ENCODE results near the gene MOSPD2. TPM values are rescaled to one million over a fixed set of nuclear protein-coding genes. Genes with fewer than 3 reads are reported as not detected.
A peak's percentile ranks its signal among the peaks of the same experiment; 100 is the strongest.

The MOSPD2 gene
- total RNA-seq: 10 to 100 TPM; 11.6 to 14.4 TPM

DNA sequence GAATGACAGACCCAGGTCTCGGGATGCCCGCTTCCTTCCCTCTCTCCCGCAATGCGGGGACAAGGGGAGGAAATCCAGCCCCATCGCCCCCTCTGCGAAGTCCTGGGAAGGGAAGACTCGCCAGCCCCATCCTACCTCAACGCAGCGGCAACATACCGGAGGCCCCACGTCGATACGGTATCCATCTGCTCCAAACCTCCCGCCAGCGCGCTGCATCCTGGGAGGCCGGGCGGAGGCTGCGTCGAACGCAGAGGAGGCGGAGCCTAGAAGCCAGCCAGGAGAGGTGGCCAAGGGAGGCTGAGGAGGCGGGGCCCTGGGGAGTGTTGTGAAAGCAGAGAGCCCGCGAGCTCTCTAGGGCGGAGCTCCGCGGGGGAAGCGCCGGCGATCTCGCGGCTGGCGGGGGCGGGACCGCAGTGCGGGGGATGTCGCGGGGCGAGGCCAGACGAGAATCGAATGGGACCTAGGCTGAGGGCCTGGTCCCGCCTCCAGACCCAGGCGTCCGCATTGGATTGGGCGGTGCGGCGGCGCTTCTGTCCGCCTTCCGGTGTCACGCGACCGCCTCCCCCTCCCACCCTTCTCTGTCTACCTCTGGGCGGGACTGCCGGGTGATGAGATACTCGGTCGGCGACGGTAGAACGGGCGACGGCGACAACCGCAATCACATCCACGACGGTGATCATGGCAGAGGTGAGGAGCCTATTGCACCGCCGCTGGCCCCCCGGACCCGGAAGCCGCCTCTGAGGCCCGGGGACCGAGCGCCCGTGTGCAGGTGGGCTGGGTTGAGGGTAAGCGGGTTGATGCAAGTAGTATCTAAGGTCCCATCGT, at the start of gene MOSPD2, which contains the start of gene FANCB:
Gene MOSPD2 (plus strand): TSS at position 571 of the 825 bp plus-strand sequence. CDS start 108 bp downstream, at position 679.
Gene FANCB (minus strand): TSS at position 219 of the 825 bp plus-strand sequence. CDS start 7,559 bp downstream, outside the sequence.
- POLR2A ChIA-PET: interaction anchor here (0.8 to 1.5 kb wide), 3 partner anchors 12 to 1180 kb away, joined by 3 to 5 read pairs (median 3); no protein-coding TSS in a partner anchor
- Mint-ChIP-seq H3K36me3 (peaks cover 23% of the 10 kb centered on the region), H3K27me3 (no peaks in the 10 kb centered on the region), H3K4me1 (peaks cover 26% of the 10 kb centered on the region), H3K4me3 (peak within 1 kb of the TSS; percentile 84), H3K27ac (peak within 1 kb of the TSS; percentile 87), H3K9me3 (no peaks in the 10 kb centered on the region)
- ATAC-seq (ENCODE audit: low read depth): peak; percentile 93
- peak; percentile 90 for DNase-seq

DNA sequence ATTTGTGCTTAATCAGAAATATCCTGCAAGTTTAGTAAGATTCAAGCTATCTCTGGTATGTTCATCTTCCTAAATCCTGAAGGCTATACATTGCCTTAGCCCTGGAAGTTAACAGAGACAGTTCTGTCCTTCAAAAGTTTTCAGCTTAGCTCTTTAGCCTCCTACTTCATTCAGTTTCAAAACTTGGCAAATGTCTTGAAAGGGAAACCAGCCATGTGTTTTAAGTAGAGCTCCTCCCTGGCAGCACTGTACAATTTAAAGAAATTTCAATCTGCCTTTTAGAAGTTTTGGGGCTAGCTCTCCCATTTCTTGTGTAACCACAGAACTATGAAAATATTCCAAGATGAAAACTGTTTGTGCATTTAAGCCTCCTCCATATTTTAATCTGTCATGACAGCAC, 47.4 kb upstream of the MOSPD2 start:
- DNase-seq (no peak), ATAC-seq (ENCODE audit: low read depth) (no peak)
- Mint-ChIP-seq H3K36me3 (peaks cover 4% of the 10 kb centered on the region), H3K9me3 (no peaks in the 10 kb centered on the region), H3K4me1 (no peaks in the 10 kb centered on the region), H3K27me3 (no peaks in the 10 kb centered on the region), H3K27ac (no peak overlapping the region), H3K4me3 (no peak overlapping the region)
- POLR2A ChIA-PET: no interaction called here

DNA sequence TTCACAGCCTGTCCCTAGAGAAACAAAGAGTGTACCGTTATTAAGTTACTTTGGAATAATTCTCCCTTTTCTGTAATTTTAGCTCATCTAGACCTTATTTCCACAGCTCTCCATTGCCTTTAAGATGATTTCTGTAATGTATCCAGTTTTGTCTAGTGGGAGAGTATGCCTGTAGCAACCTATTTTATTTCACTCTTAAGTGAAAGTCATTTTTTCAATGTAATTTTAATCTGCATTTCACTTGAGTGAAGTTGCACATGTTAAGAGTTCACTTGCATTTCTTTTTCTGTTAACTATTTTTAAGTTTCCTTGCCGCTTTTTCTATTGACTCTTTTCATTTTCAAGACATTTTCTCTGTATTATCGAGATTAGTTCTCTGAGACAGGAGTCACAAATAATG, 46.9 kb upstream of the MOSPD2 start:
- no peak for ATAC-seq (ENCODE audit: low read depth)
- no peaks in the 10 kb centered on the region for H3K9me3 Mint-ChIP-seq
- no peaks in the 10 kb centered on the region for H3K27me3 Mint-ChIP-seq
- no peak overlapping the region for H3K4me3 Mint-ChIP-seq
- H3K27ac Mint-ChIP-seq: no peak overlapping the region
- POLR2A ChIA-PET: no interaction called here
- no peaks in the 10 kb centered on the region for H3K4me1 Mint-ChIP-seq
- no peak for DNase-seq
- peaks cover 5% of the 10 kb centered on the region for H3K36me3 Mint-ChIP-seq

DNA sequence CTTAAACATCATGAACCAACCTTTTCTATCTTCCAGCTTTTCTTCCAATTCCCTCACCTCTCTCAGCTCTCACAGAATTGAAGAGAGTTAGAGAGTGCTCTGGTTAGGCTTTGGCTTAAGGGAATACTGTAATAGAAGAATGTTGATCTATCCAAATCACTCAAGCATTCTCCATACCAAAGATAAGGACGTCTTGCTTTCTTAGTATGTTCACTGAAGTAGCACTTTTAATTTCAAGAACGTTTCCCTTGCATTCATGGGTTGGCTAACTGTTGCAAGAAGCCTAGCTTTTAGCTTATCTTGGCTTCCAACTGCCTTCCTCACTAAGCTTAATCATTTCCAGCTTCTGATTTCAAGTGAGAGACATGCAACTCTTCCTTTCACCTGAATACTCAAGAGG, 43.6 kb upstream of the MOSPD2 start:
- Mint-ChIP-seq H3K4me1 (no peaks in the 10 kb centered on the region), H3K27me3 (no peaks in the 10 kb centered on the region), H3K27ac (no peak overlapping the region), H3K9me3 (no peaks in the 10 kb centered on the region), H3K36me3 (peaks cover 12% of the 10 kb centered on the region), H3K4me3 (no peak overlapping the region)
- ATAC-seq (ENCODE audit: low read depth) (no peak), DNase-seq (no peak)
- POLR2A ChIA-PET: no interaction called here

DNA sequence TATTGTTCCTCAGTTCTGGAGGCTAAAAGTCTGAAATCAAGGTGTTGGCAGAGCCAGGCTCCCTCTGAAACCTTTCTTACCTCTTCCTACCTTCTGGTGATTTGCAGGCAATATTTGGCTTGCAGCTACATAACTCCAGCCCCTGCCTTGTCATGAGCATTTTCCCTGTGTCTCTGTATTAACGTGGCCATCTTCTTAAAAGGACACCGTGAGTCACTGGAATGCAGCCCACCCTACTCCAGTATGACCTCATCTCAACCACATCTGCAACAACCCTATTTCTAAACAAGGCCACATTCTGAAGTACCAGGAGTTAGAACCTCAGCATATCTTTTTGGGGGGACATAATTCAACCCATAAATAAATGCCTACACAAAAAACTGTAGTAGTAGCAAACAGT, 41.1 kb upstream of the MOSPD2 start:
- no peak for DNase-seq
- POLR2A ChIA-PET: no interaction called here
- Mint-ChIP-seq H3K4me1 (no peaks in the 10 kb centered on the region), H3K27ac (no peak overlapping the region), H3K27me3 (no peaks in the 10 kb centered on the region), H3K4me3 (no peak overlapping the region), H3K9me3 (no peaks in the 10 kb centered on the region), H3K36me3 (peaks cover 25% of the 10 kb centered on the region)
- ATAC-seq (ENCODE audit: low read depth): no peak

DNA sequence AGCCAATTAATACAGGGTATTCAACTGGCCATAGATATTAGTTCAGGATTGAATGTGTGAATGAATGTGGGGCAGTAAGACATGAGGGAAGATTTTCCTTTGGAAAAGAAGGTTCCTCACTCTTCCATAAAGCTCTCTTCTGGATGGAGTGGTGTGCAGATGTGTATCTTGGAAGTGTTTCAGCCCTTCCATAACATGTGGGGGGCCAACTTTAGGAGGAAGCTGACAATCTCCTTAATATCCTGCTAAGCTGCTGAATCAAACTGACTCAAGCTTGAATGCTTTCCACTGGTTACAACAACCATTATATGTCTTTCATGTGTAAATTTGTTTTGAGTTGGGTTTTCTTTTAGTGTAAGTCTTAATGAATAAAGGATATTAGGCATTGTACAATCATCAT, 40.6 kb upstream of the MOSPD2 start:
- no peak for ATAC-seq (ENCODE audit: low read depth)
- peaks cover 27% of the 10 kb centered on the region for H3K36me3 Mint-ChIP-seq
- POLR2A ChIA-PET: no interaction called here

DNA sequence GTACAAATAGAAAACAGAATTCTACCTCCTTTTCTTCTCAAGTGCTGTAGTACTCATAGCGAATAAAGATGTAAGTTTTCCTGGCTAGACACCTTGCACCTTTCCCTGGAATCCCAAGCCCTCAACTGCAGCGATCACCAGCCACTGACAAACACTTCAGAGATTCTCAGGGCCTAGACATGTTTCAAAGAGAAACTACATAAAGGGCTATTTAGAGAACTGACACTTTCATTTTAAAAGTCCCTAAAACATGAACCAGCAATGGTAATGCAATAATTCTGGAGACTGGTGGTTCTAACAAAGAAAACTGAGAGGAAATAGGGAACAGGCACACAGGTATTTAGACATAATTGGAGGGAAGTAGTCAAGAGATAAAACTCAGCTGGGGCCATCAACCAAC, 36.1 kb upstream of the MOSPD2 start:
- H3K4me1 Mint-ChIP-seq: no peaks in the 10 kb centered on the region
- no peak for ATAC-seq (ENCODE audit: low read depth)
- H3K9me3 Mint-ChIP-seq: no peaks in the 10 kb centered on the region
- no peaks in the 10 kb centered on the region for H3K27me3 Mint-ChIP-seq
- H3K36me3 Mint-ChIP-seq: peaks cover 23% of the 10 kb centered on the region
- DNase-seq: no peak
- POLR2A ChIA-PET: no interaction called here
- H3K4me3 Mint-ChIP-seq: no peak overlapping the region
- H3K27ac Mint-ChIP-seq: no peak overlapping the region

More for the DNA sequence above, 40.6 kb upstream of the MOSPD2 start:
- no peaks in the 10 kb centered on the region for H3K9me3 Mint-ChIP-seq
- no peaks in the 10 kb centered on the region for H3K27me3 Mint-ChIP-seq
- DNase-seq: no peak
- no peaks in the 10 kb centered on the region for H3K4me1 Mint-ChIP-seq
- H3K4me3 Mint-ChIP-seq: no peak overlapping the region
- no peak overlapping the region for H3K27ac Mint-ChIP-seq

DNA sequence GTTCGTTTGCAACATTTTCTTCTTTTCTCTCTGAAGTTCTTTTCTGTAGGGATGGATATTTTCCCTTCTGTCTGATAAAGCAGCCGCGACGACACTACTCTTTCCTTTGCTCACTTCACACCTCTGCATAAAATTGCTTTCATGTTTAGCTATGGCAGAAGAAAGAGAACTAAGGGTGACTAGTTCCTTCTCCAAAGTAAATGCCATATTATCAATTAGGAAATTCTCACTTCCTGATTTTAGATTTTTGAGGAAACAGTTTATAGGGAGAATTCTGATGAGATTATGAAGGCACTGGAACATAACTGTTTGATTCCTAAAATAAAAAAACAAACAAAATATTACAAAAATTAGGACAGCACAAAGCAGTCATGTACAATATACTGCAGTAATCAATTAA, 29.6 kb upstream of the MOSPD2 start:
- DNase-seq (no peak), ATAC-seq (ENCODE audit: low read depth) (no peak)
- Mint-ChIP-seq H3K36me3 (peaks cover 12% of the 10 kb centered on the region), H3K4me3 (no peak overlapping the region), H3K4me1 (peaks cover 2% of the 10 kb centered on the region), H3K27ac (no peak overlapping the region), H3K27me3 (no peaks in the 10 kb centered on the region), H3K9me3 (no peaks in the 10 kb centered on the region)
- POLR2A ChIA-PET: no interaction called here

DNA sequence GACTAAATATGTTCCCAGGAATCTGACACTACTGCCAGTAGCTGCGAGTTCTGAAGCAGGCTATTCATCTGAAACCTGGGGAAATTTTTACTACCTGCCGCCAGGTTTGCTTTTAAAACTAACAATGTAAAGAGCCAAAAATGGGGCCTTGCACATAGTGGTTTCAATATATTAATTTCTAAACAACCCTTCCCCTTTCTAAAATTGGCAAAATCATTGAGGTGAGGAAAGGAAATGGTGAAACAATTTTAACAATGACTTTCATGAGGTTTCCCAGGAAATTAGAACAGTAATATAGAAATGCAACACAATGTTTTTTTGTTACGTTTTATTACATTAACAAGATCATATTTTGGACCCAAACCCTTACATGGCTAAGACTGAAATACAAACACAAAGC, 21.7 kb upstream of the MOSPD2 start:
- ATAC-seq (ENCODE audit: low read depth) (no peak), DNase-seq (no peak)
- POLR2A ChIA-PET: no interaction called here
- H3K36me3 Mint-ChIP-seq: peaks cover 10% of the 10 kb centered on the region
- no peak overlapping the region for H3K4me3 Mint-ChIP-seq
- no peak overlapping the region for H3K27ac Mint-ChIP-seq
- peaks cover 2% of the 10 kb centered on the region for H3K4me1 Mint-ChIP-seq
- H3K9me3 Mint-ChIP-seq: no peaks in the 10 kb centered on the region
- no peaks in the 10 kb centered on the region for H3K27me3 Mint-ChIP-seq

DNA sequence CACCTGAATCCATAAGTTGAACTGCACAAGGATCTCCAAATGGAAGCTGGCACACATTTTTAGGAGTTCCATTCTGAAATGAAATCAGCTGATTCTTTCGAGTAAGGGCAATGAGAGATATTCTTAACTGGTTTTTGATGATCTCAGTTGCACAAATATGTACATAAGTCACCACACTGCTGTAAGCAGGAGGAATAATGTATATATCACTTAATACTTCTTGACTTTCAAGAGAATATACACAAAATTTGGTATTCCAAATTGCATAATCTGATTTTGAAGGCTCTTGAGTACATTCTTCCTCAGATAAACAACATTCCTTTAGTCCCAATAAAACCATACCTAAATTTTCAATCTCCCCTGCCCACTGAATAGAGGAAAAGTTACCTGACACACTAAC, 8.6 kb upstream of the MOSPD2 start:
- POLR2A ChIA-PET: no interaction called here
- no peak overlapping the region for H3K27ac Mint-ChIP-seq

DNA sequence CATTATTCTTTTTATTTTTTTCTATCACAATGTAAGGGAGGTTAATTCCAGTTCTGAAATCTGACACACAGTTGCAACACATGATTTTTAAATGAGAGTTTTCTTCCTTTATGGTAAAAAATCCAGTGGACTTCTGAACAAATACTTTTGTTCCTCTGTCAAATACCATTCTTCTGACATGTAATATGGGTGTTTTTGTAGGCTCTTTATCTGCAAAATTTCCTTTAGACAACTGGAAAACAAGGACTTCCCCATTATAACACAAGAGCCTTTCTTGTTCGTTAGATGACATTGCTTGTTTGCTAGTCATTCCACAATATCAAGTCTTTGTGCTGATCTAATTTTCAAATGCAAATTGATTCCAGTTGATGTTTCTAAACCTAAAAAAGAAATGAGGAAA, 8.0 kb upstream of the MOSPD2 start:
- DNase-seq (no peak), ATAC-seq (ENCODE audit: low read depth) (no peak)
- H3K36me3 Mint-ChIP-seq: peaks cover 30% of the 10 kb centered on the region
- H3K27me3 Mint-ChIP-seq: no peaks in the 10 kb centered on the region
- H3K9me3 Mint-ChIP-seq: peaks cover 2% of the 10 kb centered on the region
- POLR2A ChIA-PET: no interaction called here
- H3K27ac Mint-ChIP-seq: no peak overlapping the region
- H3K4me3 Mint-ChIP-seq: no peak overlapping the region
- H3K4me1 Mint-ChIP-seq: peaks cover 5% of the 10 kb centered on the region

More for the DNA sequence above, 8.6 kb upstream of the MOSPD2 start:
- peaks cover 2% of the 10 kb centered on the region for H3K9me3 Mint-ChIP-seq
- DNase-seq (no peak), ATAC-seq (ENCODE audit: low read depth) (no peak)
- H3K4me1 Mint-ChIP-seq: peaks cover 5% of the 10 kb centered on the region
- no peak overlapping the region for H3K4me3 Mint-ChIP-seq
- no peaks in the 10 kb centered on the region for H3K27me3 Mint-ChIP-seq
- H3K36me3 Mint-ChIP-seq: peaks cover 29% of the 10 kb centered on the region

DNA sequence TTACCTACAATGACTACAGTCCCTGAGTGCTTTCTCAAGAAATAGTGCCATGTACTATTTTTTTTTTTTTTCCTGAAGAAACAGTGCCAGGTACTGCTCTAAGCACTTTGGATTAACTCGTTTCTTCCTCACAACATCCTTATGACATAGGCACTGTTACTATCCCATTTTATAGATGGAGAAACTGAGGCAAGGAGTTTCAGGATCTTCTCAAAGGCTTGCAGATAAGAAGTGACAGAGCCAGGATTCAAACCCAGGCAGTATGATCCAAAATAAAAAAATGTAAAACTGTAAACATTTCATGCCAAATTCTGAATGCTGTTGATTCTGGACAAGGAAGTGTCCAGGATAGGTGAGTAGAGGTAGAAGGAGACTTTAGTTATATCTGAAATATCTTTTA, 1.5 kb upstream of the MOSPD2 start:
- peaks cover 30% of the 10 kb centered on the region for H3K36me3 Mint-ChIP-seq
- peaks cover 2% of the 10 kb centered on the region for H3K9me3 Mint-ChIP-seq
- no peaks in the 10 kb centered on the region for H3K27me3 Mint-ChIP-seq
- no peak for DNase-seq
- POLR2A ChIA-PET: no interaction called here
- H3K27ac Mint-ChIP-seq: no peak overlapping the region
- peak overlapping the region; percentile 84 for H3K4me3 Mint-ChIP-seq
- H3K4me1 Mint-ChIP-seq: peaks cover 25% of the 10 kb centered on the region
- no peak for ATAC-seq (ENCODE audit: low read depth)

DNA sequence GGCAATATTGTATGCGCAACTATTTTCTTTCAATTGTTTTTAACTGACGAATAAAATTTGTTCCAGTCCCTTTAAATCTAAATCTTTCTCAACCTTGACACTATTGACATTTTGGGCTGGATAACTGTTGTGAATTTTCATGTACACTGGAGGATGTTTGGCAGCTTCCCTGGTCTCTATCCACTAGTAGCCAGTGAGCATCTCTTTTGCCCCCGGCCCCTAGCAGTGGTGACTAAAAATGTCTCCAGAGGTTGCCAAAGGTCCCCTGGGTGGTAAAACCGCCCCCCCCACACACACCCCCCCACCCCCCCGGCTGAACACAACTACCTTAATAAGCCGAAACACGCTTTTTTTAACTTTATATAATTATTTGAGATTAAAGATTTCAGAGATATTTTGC, 866 bp upstream of the MOSPD2 start:
- POLR2A ChIA-PET: interaction anchor here (0.8 to 1.5 kb wide), 2 partner anchors 11 to 462 kb away, joined by 3 to 5 read pairs; no protein-coding TSS in a partner anchor
- peaks cover 2% of the 10 kb centered on the region for H3K9me3 Mint-ChIP-seq
- no peak overlapping the region for H3K27ac Mint-ChIP-seq
- H3K4me3 Mint-ChIP-seq: peak overlapping the region; percentile 84
- no peaks in the 10 kb centered on the region for H3K27me3 Mint-ChIP-seq
- H3K4me1 Mint-ChIP-seq: peaks cover 26% of the 10 kb centered on the region
- H3K36me3 Mint-ChIP-seq: peaks cover 29% of the 10 kb centered on the region
- ATAC-seq (ENCODE audit: low read depth) (no peak), DNase-seq (no peak)

DNA sequence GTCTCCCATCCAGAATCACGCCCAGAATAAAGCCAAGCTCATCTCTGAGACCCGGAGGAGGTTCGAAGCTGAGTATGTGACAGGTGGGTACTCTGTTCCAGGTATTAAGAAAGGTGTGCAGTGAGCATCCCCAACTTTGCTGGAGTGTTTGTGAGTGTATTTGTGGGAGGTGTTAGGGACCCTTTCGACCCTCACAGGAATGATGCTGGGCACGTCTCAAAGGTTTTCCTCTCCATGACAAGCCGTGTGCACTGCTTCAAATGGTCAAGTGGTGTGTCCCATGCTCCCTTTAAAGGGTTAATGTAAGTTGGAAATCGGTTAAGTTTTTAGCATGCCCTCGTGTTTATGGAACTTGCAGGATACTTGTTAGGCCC, 442 bp downstream of the MOSPD2 start:
- POLR2A ChIA-PET: interaction anchor here (1.1 to 1.5 kb wide), 2 partner anchors 13 to 1181 kb away, joined by 3 read pairs; no protein-coding TSS in a partner anchor
- Mint-ChIP-seq H3K4me1 (peaks cover 26% of the 10 kb centered on the region), H3K27ac (peak overlapping the region; percentile 87), H3K36me3 (peaks cover 19% of the 10 kb centered on the region), H3K9me3 (no peaks in the 10 kb centered on the region), H3K27me3 (no peaks in the 10 kb centered on the region), H3K4me3 (peak overlapping the region; percentile 84)
- DNase-seq (no peak), ATAC-seq (ENCODE audit: low read depth) (no peak)

Data from activated naive CD8-positive, alpha-beta T cell treated with anti-CD3 and anti-CD28 coated beads, Interleukin-2, amount 10 ng/mL, durations not matched to agents 7 days and 5 days (primary cell).